ENCODE data around the gene ENOX2.

DNA sequence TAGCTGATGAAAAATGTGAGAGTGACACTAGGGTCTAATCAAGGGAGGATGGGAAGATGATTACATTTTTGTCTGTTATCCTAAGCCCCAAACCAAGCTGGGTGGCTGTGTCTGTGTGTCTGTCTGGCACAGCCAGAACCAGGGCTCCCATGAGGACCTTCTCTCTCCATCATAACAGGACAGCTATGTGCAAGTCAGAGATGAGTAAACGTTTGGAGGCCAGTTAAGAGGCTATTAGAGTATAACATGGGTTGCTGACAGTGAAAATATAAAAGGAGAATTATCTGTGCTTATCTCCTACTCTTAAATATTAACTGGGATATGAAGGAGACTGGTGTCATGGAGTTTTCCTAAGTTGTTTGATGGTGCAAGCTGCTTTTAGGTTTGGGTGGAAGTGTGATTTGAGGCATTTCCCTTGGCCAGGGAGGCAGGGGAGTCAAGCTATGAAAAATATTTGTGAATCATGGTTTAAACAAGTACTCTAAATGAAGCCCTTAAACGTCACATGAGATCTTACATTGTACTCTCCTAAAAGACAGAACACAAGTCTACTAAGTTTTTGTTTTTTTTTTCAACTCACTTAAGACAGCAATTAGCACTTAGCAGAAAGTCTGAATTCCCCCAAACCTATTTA lies 156.2 kb downstream of the ENOX2 start:
- TF ChIP-seq EZH2 (IDR thresholded peaks at IDR 0.05; ENCODE audit: low read depth): no peak
- TF ChIP-seq, protein P1, sequence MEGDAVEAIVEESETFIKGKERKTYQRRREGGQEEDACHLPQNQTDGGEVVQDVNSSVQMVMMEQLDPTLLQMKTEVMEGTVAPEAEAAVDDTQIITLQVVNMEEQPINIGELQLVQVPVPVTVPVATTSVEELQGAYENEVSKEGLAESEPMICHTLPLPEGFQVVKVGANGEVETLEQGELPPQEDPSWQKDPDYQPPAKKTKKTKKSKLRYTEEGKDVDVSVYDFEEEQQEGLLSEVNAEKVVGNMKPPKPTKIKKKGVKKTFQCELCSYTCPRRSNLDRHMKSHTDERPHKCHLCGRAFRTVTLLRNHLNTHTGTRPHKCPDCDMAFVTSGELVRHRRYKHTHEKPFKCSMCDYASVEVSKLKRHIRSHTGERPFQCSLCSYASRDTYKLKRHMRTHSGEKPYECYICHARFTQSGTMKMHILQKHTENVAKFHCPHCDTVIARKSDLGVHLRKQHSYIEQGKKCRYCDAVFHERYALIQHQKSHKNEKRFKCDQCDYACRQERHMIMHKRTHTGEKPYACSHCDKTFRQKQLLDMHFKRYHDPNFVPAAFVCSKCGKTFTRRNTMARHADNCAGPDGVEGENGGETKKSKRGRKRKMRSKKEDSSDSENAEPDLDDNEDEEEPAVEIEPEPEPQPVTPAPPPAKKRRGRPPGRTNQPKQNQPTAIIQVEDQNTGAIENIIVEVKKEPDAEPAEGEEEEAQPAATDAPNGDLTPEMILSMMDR (conservative IDR thresholded peaks at IDR 0.05): no peak

Data from PC-9 (cell line).